Peyer's patch (tissue), 4 donors: ENCODE results near the gene UBE3C.

ENCODE experiments used
- CTCF ChIP-seq, 6 experiments: fragments of 450-650 bp in 4 of 6; fragments of 200-600 bp in 2 of 6; sonication (generic) in 1 of 6; IDR thresholded peaks; one replicate each; pipeline ENCODE4 v1.5.1; 2017 to 2019; ENCODE audit warnings: antibody characterized with exemption in 6 of 6, mild to moderate bottlenecking in 3 of 6, moderate library complexity in 1 of 6
- POLR2A ChIP-seq, 2 donors: fragments of 450-650 bp; IDR thresholded peaks; one replicate each; pipeline ENCODE4 v1.5.1; 2017; ENCODE audit warnings: antibody characterized with exemption in 2 of 2, mild to moderate bottlenecking in 2 of 2, moderate library complexity in 2 of 2

- TF ChIP-seq CTCF (IDR thresholded peaks at IDR 0.05) (no peak), POLR2A (IDR thresholded peaks at IDR 0.05) (no peak)
Measured at GRCh38 chr7:157204134-157204533, 65.4 kb downstream of the UBE3C start.
